Measurements from ENCODE around the gene TMEM183A. TPM values are rescaled to one million over a fixed set of nuclear protein-coding genes. Genes with fewer than 3 reads are reported as not detected.

The TMEM183A gene
- total RNA-seq, 1 experiment from 2014 or later: 59.1 TPM

GRCh38 chr1:202976633-202977032, 30.5 kb upstream of the TMEM183A start:
- ATAC-seq (no peak), DNase-seq (ENCODE audit: low read depth, low spot score) (no peak)
- ChIA-PET POLR2A (no interaction called here), CTCF (no interaction called here)
- H3K27ac ChIP-seq (ENCODE audit: low read length): no peak overlapping the region
- intact Hi-C loops (cut with micrococcal nuclease; ENCODE audit: unreplicated experiment) (no loop called here), in situ Hi-C loops (cut with HindIII; ENCODE audit: low pct_unique_long_range_greater_than_20kb, low sequenced_read_pairs) (no loop called here)
- H3K27me3 ChIP-seq (ENCODE audit: control insufficient read depth, insufficient read depth, low read length): peaks cover 28% of the 10 kb centered on the region
- no peaks in the 10 kb centered on the region for H3K9me3 ChIP-seq (ENCODE audit: control insufficient read depth, insufficient read depth, low read depth, low read length)
- no peaks in the 10 kb centered on the region for H3K4me1 ChIP-seq (ENCODE audit: control insufficient read depth, insufficient read depth, low read length)
- TF ChIP-seq POLR2AphosphoS5 (IDR thresholded peaks at IDR 0.05; ENCODE audit: low read depth, low read length) (no peak), TCF7L2 (IDR thresholded peaks at IDR 0.05; ENCODE audit: low read depth, low read length) (no peak), SIN3A (IDR thresholded peaks at IDR 0.05; ENCODE audit: borderline replicate concordance, insufficient read depth, low read depth, low read length) (no peak), REST (IDR thresholded peaks at IDR 0.05; ENCODE audit: insufficient read depth in 1 of 2, low read depth in 2 of 2, low read length in 1 of 2) (no peak), CTCF (IDR thresholded peaks at IDR 0.05) (no peak)
- H3K36me3 ChIP-seq (ENCODE audit: control insufficient read depth, insufficient read depth, low read length): no peaks in the 10 kb centered on the region
- BruUV-seq (replicated peaks): no TSS peak
- H3K4me3 ChIP-seq (ENCODE audit: low read depth in 2 of 2, low read length in 2 of 2): no peak overlapping the region

- Histone ChIP-seq H3K4me3 (ENCODE audit: low read depth in 2 of 2, low read length in 2 of 2) (no peak overlapping the region), H3K4me1 (ENCODE audit: control insufficient read depth, insufficient read depth, low read length) (no peaks in the 10 kb centered on the region), H3K36me3 (ENCODE audit: control insufficient read depth, insufficient read depth, low read length) (no peaks in the 10 kb centered on the region), H3K9me3 (ENCODE audit: control insufficient read depth, insufficient read depth, low read depth, low read length) (no peaks in the 10 kb centered on the region), H3K27ac (ENCODE audit: low read length) (no peak overlapping the region), H3K27me3 (ENCODE audit: control insufficient read depth, insufficient read depth, low read length) (peaks cover 15% of the 10 kb centered on the region)
- intact Hi-C loops (cut with micrococcal nuclease; ENCODE audit: unreplicated experiment): no loop called here
- POLR2A ChIA-PET: no interaction called here
- in situ Hi-C loops (cut with HindIII; ENCODE audit: low pct_unique_long_range_greater_than_20kb, low sequenced_read_pairs): no loop called here
- CTCF ChIA-PET: no interaction called here
- BruUV-seq (replicated peaks): no TSS peak
- DNase-seq (ENCODE audit: low read depth, low spot score): no peak
- ATAC-seq: no peak
- no peak for TF ChIP-seq CTCF (IDR thresholded peaks at IDR 0.05)
- no peak for TF ChIP-seq POLR2AphosphoS5 (IDR thresholded peaks at IDR 0.05; ENCODE audit: low read depth, low read length)
- TF ChIP-seq SIN3A (IDR thresholded peaks at IDR 0.05; ENCODE audit: borderline replicate concordance, insufficient read depth, low read depth, low read length): no peak
- no peak for TF ChIP-seq TCF7L2 (IDR thresholded peaks at IDR 0.05; ENCODE audit: low read depth, low read length)
Measured at GRCh38 chr1:202979459-202979858, 27.7 kb upstream of the TMEM183A start.

Data from Panc1 (cell line).